GM23338 (cell line): Measurements from ENCODE around the gene HELT. TPM values are rescaled to one million over a fixed set of nuclear protein-coding genes. Genes with fewer than 3 reads are reported as not detected.

ENCODE experiments used
- ATAC-seq: fragments of 200-7000 bp; cut with Tn5 transposase; 3 replicates; pipeline ENCODE4 v1.9.1; 2020
- DNase-seq: peaks from one replicate; pipeline ENCODE4 v3.0.0-alpha.2; 2015; ENCODE audit warnings: low spot score
- H2AFZ ChIP-seq: fragments of 200-600 bp; sonication (generic); 2 replicates; pipeline ENCODE4 v1.8.0; 2016; ENCODE audit warnings: antibody characterized with exemption, mild to moderate bottlenecking, moderate library complexity
- H3F3A ChIP-seq: fragments of 200-600 bp; sonication (generic); replicated peaks from 2 replicates; pipeline ENCODE4 v1.8.0; 2017; ENCODE audit warnings: antibody characterized with exemption, mixed run types, low read depth
- H3K27ac ChIP-seq: fragments of 200-600 bp; sonication (generic); 2 replicates; pipeline ENCODE4 v1.6.1; 2016; ENCODE audit warnings: low read depth
- H3K27me3 ChIP-seq: fragments of 200-600 bp; sonication (generic); 2 replicates; pipeline ENCODE4 v1.8.0; 2016; ENCODE audit warnings: mild to moderate bottlenecking, mixed run types, moderate library complexity; ENCODE audit not compliant: insufficient read depth
- H3K36me3 ChIP-seq: fragments of 200-600 bp; sonication (generic); 2 replicates; pipeline ENCODE4 v1.8.0; 2016; ENCODE audit warnings: mild to moderate bottlenecking; ENCODE audit not compliant: insufficient read depth
- H3K4me1 ChIP-seq: fragments of 200-600 bp; sonication (generic); 2 replicates; pipeline ENCODE4 v1.8.0; 2016; ENCODE audit warnings: mild to moderate bottlenecking, moderate library complexity; ENCODE audit not compliant: insufficient read depth
- H3K4me2 ChIP-seq: fragments of 200-600 bp; sonication (generic); 2 replicates; pipeline ENCODE4 v1.7.1; 2017; ENCODE audit warnings: mixed run types
- H3K4me3 ChIP-seq: fragments of 200-600 bp; sonication (generic); 2 replicates; pipeline ENCODE4 v1.6.1; 2016; ENCODE audit warnings: mixed run types
- H3K79me2 ChIP-seq: fragments of 200-600 bp; sonication (generic); replicated peaks from 2 replicates; pipeline ENCODE4 v1.8.0; 2017; ENCODE audit warnings: mild to moderate bottlenecking; ENCODE audit not compliant: insufficient read depth
- H3K9me2 ChIP-seq: fragments of 200-600 bp; sonication (generic); 2 replicates; pipeline ENCODE4 v1.8.0; 2017; ENCODE audit not compliant: insufficient read depth
- H4K20me1 ChIP-seq: fragments of 200-600 bp; sonication (generic); replicated peaks from 2 replicates; pipeline ENCODE4 v1.8.0; 2017; ENCODE audit warnings: mild to moderate bottlenecking; ENCODE audit not compliant: insufficient read depth
- H3K27ac Mint-ChIP-seq: 2 replicates; pipeline ENCODE4 v1.8.0; 2020; ENCODE audit warnings: inconsistent platforms, mild to moderate bottlenecking, moderate library complexity, mixed read lengths
- H3K27me3 Mint-ChIP-seq: 3 replicates; pipeline ENCODE4 v1.8.0; 2022; ENCODE audit warnings: low read depth, mild to moderate bottlenecking, moderate library complexity, mixed read lengths, inconsistent platforms; ENCODE audit not compliant: insufficient read depth, poor library complexity
- H3K36me3 Mint-ChIP-seq: 3 replicates; pipeline ENCODE4 v1.8.0; 2021; ENCODE audit warnings: low read depth, mild to moderate bottlenecking, inconsistent platforms, moderate library complexity, mixed read lengths
- H3K4me1 Mint-ChIP-seq: 3 replicates; pipeline ENCODE4 v1.8.0; 2020; ENCODE audit warnings: mild to moderate bottlenecking, inconsistent platforms, mixed read lengths
- H3K4me3 Mint-ChIP-seq: 3 replicates; pipeline ENCODE4 v1.8.0; 2021; ENCODE audit warnings: moderate library complexity, mild to moderate bottlenecking, inconsistent platforms, mixed read lengths
- H3K9me3 Mint-ChIP-seq: 3 replicates; pipeline ENCODE4 v1.8.0; 2020; ENCODE audit warnings: moderate library complexity, mild to moderate bottlenecking, inconsistent platforms, mixed read lengths
- JUNB ChIP-seq: IDR thresholded peaks from one replicate; pipeline ENCODE4 v1.6.1; 2016; ENCODE audit warnings: antibody characterized with exemption; ENCODE audit not compliant: unreplicated experiment
- STAT1 ChIP-seq: IDR thresholded peaks from one replicate; pipeline ENCODE4 v1.6.1; 2016; ENCODE audit warnings: antibody characterized with exemption; ENCODE audit not compliant: unreplicated experiment
- ZNF331 ChIP-seq: fragments of 250-450 bp; sonication (Bioruptor Pico); IDR thresholded peaks from 2 replicates; pipeline ENCODE4 v1.5.0; 2020; ENCODE audit warnings: low read depth, mild to moderate bottlenecking, moderate library complexity
- polyA plus RNA-seq: library from polyadenylated mRNA; unstranded; fragments of >200 nt; fragmentation: Nextera tagmentation; extraction: Ambion mirVana; gene quantifications from 2 replicates; pipeline ENCODE4 v1.2.1, GENCODE V29; 2016
- total RNA-seq: library from RNA; depleted of rRNA; stranded (reverse); fragments of >200 nt; shearing (Covaris generic); gene quantifications from 2 replicates; pipeline ENCODE4 v1.2.3, GENCODE V29; 2014
- TF ChIP-seq, protein P1 (sequence below): fragments of 250-450 bp; sonication (Bioruptor Pico); IDR thresholded peaks from 2 replicates; pipeline ENCODE4 v1.5.0; 2020; ENCODE audit warnings: mild to moderate bottlenecking, moderate library complexity
- TF ChIP-seq, protein P2 (sequence below), 2 experiments: fragments of 200-600 bp in 1 of 2; sonication (generic) in 1 of 2; conservative IDR thresholded peaks; 2 replicates each; pipeline versions ENCODE4 v1.5.1 to v1.6.1; 2016 to 2017; ENCODE audit warnings: antibody characterized with exemption in 2 of 2, low read depth in 2 of 2, mild to moderate bottlenecking in 2 of 2, moderate library complexity in 1 of 2

HELT gene
- total and polyA plus RNA-seq, 2 experiments from 2014 or later = not detected

DNA sequence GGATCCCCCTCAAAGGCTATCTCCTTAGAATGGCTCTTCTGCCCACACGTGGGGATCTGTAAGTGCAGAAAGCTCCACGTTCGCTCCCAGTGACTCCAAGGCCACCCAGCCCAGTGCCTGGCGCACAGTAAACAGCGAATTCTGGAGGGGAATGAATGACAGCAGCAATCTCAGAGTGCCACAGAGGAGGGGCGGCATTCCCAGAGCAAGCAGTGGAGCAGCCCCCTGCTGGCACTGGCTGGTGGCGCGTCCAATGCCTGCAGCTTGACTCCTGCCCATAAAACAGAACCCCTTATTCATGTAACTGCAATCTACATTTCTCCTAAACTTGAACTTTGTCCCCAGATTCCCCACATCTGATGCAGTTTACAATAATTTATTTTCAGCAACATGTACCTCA is 6.9 kb upstream of the HELT start (continued):
- TF ChIP-seq, protein P1, sequence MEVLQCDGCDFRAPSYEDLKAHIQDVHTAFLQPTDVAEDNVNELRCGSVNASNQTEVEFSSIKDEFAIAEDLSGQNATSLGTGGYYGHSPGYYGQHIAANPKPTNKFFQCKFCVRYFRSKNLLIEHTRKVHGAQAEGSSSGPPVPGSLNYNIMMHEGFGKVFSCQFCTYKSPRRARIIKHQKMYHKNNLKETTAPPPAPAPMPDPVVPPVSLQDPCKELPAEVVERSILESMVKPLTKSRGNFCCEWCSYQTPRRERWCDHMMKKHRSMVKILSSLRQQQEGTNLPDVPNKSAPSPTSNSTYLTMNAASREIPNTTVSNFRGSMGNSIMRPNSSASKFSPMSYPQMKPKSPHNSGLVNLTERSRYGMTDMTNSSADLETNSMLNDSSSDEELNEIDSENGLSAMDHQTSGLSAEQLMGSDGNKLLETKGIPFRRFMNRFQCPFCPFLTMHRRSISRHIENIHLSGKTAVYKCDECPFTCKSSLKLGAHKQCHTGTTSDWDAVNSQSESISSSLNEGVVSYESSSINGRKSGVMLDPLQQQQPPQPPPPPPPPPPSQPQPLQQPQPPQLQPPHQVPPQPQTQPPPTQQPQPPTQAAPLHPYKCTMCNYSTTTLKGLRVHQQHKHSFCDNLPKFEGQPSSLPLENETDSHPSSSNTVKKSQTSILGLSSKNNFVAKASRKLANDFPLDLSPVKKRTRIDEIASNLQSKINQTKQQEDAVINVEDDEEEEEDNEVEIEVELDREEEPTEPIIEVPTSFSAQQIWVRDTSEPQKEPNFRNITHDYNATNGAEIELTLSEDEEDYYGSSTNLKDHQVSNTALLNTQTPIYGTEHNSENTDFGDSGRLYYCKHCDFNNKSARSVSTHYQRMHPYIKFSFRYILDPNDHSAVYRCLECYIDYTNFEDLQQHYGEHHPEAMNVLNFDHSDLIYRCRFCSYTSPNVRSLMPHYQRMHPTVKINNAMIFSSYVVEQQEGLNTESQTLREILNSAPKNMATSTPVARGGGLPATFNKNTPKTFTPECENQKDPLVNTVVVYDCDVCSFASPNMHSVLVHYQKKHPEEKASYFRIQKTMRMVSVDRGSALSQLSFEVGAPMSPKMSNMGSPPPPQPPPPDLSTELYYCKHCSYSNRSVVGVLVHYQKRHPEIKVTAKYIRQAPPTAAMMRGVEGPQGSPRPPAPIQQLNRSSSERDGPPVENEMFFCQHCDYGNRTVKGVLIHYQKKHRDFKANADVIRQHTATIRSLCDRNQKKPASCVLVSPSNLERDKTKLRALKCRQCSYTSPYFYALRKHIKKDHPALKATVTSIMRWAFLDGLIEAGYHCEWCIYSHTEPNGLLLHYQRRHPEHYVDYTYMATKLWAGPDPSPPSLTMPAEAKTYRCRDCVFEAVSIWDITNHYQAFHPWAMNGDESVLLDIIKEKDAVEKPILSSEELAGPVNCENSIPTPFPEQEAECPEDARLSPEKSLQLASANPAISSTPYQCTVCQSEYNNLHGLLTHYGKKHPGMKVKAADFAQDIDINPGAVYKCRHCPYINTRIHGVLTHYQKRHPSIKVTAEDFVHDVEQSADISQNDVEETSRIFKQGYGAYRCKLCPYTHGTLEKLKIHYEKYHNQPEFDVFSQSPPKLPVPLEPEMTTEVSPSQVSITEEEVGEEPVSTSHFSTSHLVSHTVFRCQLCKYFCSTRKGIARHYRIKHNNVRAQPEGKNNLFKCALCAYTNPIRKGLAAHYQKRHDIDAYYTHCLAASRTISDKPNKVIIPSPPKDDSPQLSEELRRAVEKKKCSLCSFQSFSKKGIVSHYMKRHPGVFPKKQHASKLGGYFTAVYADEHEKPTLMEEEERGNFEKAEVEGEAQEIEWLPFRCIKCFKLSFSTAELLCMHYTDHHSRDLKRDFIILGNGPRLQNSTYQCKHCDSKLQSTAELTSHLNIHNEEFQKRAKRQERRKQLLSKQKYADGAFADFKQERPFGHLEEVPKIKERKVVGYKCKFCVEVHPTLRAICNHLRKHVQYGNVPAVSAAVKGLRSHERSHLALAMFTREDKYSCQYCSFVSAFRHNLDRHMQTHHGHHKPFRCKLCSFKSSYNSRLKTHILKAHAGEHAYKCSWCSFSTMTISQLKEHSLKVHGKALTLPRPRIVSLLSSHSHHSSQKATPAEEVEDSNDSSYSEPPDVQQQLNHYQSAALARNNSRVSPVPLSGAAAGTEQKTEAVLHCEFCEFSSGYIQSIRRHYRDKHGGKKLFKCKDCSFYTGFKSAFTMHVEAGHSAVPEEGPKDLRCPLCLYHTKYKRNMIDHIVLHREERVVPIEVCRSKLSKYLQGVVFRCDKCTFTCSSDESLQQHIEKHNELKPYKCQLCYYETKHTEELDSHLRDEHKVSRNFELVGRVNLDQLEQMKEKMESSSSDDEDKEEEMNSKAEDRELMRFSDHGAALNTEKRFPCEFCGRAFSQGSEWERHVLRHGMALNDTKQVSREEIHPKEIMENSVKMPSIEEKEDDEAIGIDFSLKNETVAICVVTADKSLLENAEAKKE (CRISPR knock-in tag) = no peak
- no peak for TF ChIP-seq JUNB

DNA sequence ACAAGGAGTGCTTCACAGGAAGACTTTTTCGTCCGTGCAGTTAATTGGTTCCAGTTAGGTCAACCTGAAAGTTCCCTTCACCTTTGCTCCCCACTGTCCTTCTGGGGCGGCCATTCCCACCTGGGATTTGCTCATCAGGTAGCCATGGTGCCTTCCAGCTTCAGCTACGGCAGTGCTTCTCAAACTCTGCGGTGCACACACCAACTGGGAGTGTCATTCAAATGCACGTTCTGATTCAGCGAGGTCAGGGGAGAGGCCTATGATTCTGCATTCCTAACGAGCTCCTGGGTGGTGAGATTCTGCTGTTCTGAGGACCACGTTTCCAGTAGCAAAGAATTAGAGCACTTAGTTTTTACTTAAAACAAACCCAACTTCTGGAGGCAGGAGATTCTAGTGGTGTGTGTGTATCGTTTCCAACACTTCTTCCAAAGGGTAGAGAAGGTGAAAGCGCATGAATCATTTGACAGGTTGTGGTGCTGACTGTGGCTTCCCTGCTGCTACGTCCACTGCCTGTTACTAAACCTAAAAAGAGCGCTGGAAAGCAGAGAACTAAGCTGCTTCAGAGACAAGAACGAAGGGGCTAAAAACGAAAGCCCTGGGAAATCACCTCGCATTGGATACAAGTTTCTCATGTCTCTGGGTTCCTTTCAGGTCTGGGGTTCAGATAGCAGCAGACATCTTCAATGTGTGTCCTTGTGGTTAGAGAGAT is 4.7 kb upstream of the HELT start:
- peaks cover 40% of the 10 kb centered on the region for H3K4me1 Mint-ChIP-seq
- no peaks in the 10 kb centered on the region for H3K36me3 Mint-ChIP-seq
- Histone ChIP-seq H3K36me3 (no peaks in the 10 kb centered on the region), H3K27ac (no peak overlapping the region), H2AFZ (no peak overlapping the region), H3K27me3 (peaks cover 89% of the 10 kb centered on the region), H3F3A (peaks cover 9% of the 10 kb centered on the region; the same call in 1 of the 2 replicates), H3K79me2 (no peaks in the 10 kb centered on the region), H4K20me1 (0 out of 2 replicates have a peak, but pooled peaks cover 6% of the 10 kb centered on the region), H3K9me2 (no peaks in the 10 kb centered on the region), H3K4me2 (peak overlapping the region; percentile 49), H3K4me3 (no peak overlapping the region), H3K4me1 (peaks cover 41% of the 10 kb centered on the region)
- DNase-seq (peak; percentile 24), ATAC-seq (no peak)
- peaks cover 4% of the 10 kb centered on the region; the same call in 2 of the 3 replicates for H3K9me3 Mint-ChIP-seq
- no peak overlapping the region for H3K4me3 Mint-ChIP-seq
- H3K27ac Mint-ChIP-seq = no peak overlapping the region
- H3K27me3 Mint-ChIP-seq = peaks cover 85% of the 10 kb centered on the region
- TF ChIP-seq, protein P1 (CRISPR knock-in tag) = no peak
- TF ChIP-seq JUNB (no peak), STAT1 (no peak), ZNF331 (CRISPR knock-in tag) (no peak)
- TF ChIP-seq, protein P2, sequence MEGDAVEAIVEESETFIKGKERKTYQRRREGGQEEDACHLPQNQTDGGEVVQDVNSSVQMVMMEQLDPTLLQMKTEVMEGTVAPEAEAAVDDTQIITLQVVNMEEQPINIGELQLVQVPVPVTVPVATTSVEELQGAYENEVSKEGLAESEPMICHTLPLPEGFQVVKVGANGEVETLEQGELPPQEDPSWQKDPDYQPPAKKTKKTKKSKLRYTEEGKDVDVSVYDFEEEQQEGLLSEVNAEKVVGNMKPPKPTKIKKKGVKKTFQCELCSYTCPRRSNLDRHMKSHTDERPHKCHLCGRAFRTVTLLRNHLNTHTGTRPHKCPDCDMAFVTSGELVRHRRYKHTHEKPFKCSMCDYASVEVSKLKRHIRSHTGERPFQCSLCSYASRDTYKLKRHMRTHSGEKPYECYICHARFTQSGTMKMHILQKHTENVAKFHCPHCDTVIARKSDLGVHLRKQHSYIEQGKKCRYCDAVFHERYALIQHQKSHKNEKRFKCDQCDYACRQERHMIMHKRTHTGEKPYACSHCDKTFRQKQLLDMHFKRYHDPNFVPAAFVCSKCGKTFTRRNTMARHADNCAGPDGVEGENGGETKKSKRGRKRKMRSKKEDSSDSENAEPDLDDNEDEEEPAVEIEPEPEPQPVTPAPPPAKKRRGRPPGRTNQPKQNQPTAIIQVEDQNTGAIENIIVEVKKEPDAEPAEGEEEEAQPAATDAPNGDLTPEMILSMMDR (conservative IDR thresholded peaks at IDR 0.05; ENCODE audit: low read depth in 2 of 2) = no peak
